ENCODE results near the gene EPHB2.
"Not testable (repeated sequence)": the region's sequence is repeated elsewhere in the genome, so short reads cannot be mapped to it uniquely, and the experiment has no call there.

The EPHB2 gene

GRCh38 chr1:22824466-22824865 is 113.8 kb downstream of the EPHB2 start:
- no peak for DNase-seq

DNA sequence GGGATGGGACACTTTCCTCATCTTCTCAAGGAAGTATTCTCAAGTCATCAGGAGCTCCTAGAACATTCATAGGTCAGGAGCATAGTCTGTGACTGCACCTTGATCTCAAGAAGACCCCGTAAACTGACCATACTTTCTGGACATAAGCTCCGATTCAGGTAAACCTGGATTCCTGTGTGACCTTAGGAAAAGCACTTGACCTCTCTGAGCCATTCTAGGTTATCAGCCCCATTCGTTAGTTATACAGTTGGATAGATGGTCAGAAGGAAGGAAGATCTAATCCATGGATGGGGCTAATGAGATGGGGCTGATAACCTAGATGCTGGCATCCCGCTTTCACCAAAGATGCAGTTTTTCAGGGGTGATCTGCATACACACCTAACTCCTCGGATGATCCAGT is 114.3 kb downstream of the EPHB2 start:
- no peak for DNase-seq

- no peak for DNase-seq
These were observed 115.0 kb downstream of the EPHB2 start for GRCh38 chr1:22825486-22826189.

GRCh38 chr1:22826604-22827580 is 116.3 kb downstream of the EPHB2 start:
- no peak for DNase-seq

- no peak for DNase-seq
These were observed 117.2 kb downstream of the EPHB2 start for GRCh38 chr1:22827666-22828483.

GRCh38 chr1:22828484-22829308 is 118.1 kb downstream of the EPHB2 start:
- no peak for DNase-seq

DNA sequence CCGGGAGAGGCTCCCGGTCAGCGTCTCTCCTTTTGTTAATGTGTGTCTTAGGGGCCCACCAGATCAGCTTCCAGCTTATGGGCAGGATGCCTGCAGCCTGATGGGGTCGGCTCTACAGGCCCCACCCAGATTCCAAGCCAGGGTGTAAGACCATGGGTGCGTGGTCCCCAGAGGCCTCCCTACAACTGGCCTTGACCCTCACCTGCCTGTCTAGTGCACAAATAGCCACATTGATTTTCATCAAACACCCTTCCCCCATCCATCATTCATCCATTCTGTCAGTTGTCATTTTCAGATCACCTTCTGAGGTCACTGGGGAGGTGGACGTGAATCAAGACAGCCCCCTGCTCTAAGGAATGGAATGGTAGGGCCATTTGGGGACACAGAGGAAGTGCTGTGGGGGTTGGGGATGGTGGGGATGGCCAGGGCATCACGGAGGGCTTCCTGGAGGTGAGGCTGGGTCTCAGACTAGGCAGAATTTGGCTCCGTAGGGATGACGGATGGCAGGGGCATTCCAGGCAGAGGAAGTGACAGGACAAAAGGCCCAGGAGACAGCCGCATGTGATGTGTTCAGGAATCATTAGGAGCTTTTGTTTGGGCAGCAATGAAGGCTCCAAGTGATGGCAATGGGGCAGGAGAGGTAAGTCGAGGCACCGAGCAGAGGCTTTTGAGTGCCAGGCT is 118.8 kb downstream of the EPHB2 start:
- no peak for DNase-seq

- DNase-seq, result no peak
These were observed 119.5 kb downstream of the EPHB2 start for GRCh38 chr1:22830041-22830566.

DNA sequence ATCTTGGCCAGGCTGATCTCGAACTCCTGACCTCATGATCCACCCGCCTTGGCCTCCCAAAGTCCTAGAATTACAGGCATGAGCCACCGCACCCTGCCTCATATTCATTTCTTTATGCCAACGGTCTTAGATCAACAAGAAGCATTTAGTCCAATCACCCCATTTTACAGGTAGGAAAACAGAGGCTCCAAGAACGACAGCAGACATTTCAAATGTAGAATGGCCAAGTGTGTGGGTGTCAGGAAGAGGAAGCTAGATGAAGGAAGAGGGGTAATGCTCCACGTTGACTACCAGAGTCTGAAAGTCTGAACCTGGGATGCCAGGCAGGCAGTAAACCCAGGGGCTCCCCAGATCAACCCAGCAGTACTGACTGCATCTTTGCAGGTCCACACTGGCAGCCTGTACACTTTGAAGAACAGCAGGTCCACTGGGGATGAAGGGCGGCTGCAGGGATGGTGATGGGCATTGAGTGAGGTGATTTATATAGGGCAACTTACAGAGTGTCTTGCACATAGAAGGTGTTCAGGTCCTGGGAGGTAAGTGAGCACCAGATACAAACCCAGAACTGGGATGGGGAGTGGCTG is 120.2 kb downstream of the EPHB2 start:
- DNase-seq, result no peak

GRCh38 chr1:22831729-22832413 is 121.2 kb downstream of the EPHB2 start:
- no peak for DNase-seq

- DNase-seq, result no peak
These were observed 121.8 kb downstream of the EPHB2 start for GRCh38 chr1:22832414-22832786.

- no peak for DNase-seq
These were observed 123.1 kb downstream of the EPHB2 start for GRCh38 chr1:22833699-22834098.

GRCh38 chr1:22834420-22834819 is 123.8 kb downstream of the EPHB2 start:
- DNase-seq, result not testable (repeated sequence)

GRCh38 chr1:22835636-22836319 is 125.1 kb downstream of the EPHB2 start:
- DNase-seq, result no peak

DNA sequence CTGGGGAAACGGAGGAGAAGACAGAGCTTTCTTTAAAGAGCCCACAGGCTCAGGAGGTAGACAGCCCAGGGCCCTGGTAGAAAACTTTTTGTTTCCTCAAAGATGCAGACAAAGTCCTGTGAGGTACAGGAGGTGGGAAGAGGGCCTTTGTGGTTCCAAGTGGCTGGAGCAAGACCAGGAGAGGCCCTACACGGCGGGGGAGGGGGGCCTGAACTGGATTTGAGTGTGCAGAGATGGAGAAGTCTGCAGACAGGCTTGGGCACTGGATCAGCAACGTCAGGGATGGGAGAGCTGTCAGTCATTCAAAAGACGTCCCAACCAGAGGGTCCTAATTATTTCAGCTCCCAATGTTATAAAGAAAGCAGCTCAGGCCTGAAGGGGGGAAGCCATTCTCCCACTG is 126.2 kb downstream of the EPHB2 start:
- no peak for DNase-seq

DNA sequence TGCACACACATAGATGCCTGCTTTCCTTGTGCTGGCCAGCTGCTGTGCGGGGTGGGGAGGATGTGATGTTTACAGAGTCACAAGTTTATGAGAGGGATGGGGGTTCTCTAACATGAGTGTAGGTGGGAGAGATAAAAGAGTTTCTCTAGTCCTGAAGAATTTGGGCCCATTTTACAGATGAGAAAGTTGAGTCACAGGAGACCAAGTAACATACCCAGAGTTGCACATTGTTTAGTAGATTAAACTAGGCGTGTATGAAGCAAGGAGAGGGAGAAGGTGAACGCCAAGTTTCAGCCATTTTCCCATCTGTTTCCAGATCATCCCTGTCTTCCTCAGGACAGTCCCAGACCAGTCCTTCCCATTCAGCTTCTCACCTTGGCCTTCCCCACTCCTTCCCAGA is 126.7 kb downstream of the EPHB2 start:
- no peak for DNase-seq

DNA sequence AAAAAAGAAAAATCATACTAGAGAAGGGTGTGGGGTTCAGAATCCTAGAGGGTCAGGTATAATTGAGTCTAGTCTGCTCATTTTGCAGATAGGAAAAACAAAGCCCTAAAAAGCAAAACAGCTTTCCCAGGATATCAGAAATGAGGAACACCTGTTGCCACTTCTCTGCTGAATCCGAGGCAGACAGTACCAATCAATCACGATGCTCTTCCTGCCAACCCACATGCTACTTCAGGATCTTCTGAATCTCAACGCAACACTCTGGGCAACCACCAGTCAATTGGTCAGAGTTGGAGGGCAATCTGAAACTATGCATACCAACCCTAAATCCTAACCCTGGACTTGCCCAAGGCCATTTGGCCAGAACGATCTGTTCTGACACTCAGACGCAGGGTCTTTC is 128.3 kb downstream of the EPHB2 start:
- DNase-seq, result no peak

GRCh38 chr1:22839806-22840205 is 129.2 kb downstream of the EPHB2 start:
- no peak for DNase-seq

- no peak for DNase-seq
These were observed 130.5 kb downstream of the EPHB2 start for GRCh38 chr1:22841142-22841541.

DNA sequence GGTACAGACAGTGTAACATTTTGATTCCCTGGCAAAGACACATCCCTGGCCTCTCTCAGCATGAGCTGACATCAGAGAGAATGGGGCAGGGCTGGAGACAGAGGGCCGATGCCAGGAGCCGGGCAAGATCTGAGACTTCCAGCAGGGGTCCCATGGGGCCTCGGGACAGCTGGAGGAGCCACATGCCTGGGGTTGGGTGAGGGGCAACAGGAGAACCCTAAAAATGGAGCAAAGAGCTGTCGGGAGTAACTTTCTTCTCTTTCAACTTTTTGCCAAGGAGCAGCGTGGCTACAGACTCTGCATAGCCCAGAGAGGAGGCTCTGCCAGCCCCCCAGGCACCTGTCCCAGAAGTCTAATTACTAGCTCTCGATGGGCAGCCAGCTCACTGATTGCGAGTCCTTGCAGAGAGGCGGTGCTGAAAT is 131.2 kb downstream of the EPHB2 start:
- no peak for DNase-seq
